SK-N-SH treated with all-trans-retinoic acid at 6 μM for 48 hours (cell line): ENCODE results near the gene ANKRD33B.

Source experiments
- BACH2 ChIP-seq: fragments of 250-450 bp; sonication (Bioruptor Pico); IDR thresholded peaks from 2 replicates; pipeline ENCODE4 v1.9.0; 2021; ENCODE audit warnings: mild to moderate bottlenecking, borderline replicate concordance
- CSDC2 ChIP-seq: fragments of 250-450 bp; sonication (Bioruptor Pico); IDR thresholded peaks from 2 replicates; pipeline ENCODE4 v1.5.0; 2020; ENCODE audit warnings: mild to moderate bottlenecking, moderate library complexity
- PATZ1 ChIP-seq: fragments of 250-450 bp; sonication (Bioruptor Pico); IDR thresholded peaks from 2 replicates; pipeline ENCODE4 v1.8.0; 2020; ENCODE audit warnings: mild to moderate bottlenecking, moderate library complexity, borderline replicate concordance
- RARB ChIP-seq: fragments of 250-450 bp; sonication (Bioruptor Pico); IDR thresholded peaks from 2 replicates; pipeline ENCODE4 v1.8.0; 2021; ENCODE audit warnings: mild to moderate bottlenecking, moderate library complexity
- TCF4 ChIP-seq: fragments of 250-450 bp; sonication (Bioruptor Pico); IDR thresholded peaks from 2 replicates; pipeline ENCODE4 v1.8.0; 2021; ENCODE audit warnings: mild to moderate bottlenecking, moderate library complexity, borderline replicate concordance
- ZC3H10 ChIP-seq: fragments of 250-450 bp; sonication (Bioruptor Pico); IDR thresholded peaks from 2 replicates; pipeline ENCODE4 v1.5.1; 2021; ENCODE audit warnings: mild to moderate bottlenecking, moderate library complexity
- ZFP3 ChIP-seq: fragments of 250-450 bp; sonication (Bioruptor Pico); IDR thresholded peaks from 2 replicates; pipeline ENCODE4 v1.5.0; 2020; ENCODE audit warnings: mild to moderate bottlenecking, moderate library complexity
- ZFP30 ChIP-seq: fragments of 450-650 bp; formaldehyde crosslinking; IDR thresholded peaks from 2 replicates; pipeline ENCODE4 v1.5.0; 2022; ENCODE audit warnings: mild to moderate bottlenecking, moderate library complexity

- TF ChIP-seq TCF4 (CRISPR knock-in tag) (no peak), ZFP3 (CRISPR knock-in tag) (no peak), PATZ1 (CRISPR knock-in tag) (no peak), ZC3H10 (CRISPR knock-in tag) (no peak), CSDC2 (CRISPR knock-in tag) (no peak), RARB (CRISPR knock-in tag) (no peak), BACH2 (CRISPR knock-in tag) (no peak), ZFP30 (CRISPR knock-in tag) (no peak)
Measured at GRCh38 chr5:10572451-10572850, 8.6 kb downstream of the ANKRD33B start.
